ENCODE data around the gene LCLAT1.

GRCh38 chr2:30504731-30505130, 57.7 kb downstream of the LCLAT1 start:
- TF ChIP-seq CTCF (conservative IDR thresholded peaks at IDR 0.05; ENCODE audit: low read depth, low read length): no peak
- no peak for TF ChIP-seq POLR2A (IDR thresholded peaks at IDR 0.05; ENCODE audit: low read depth, low read length)
- TF ChIP-seq MAZ (IDR thresholded peaks at IDR 0.05; ENCODE audit: borderline replicate concordance, low read depth, low read length): no peak
- TF ChIP-seq CEBPB (IDR thresholded peaks at IDR 0.05; ENCODE audit: low read depth, low read length): no peak
- no peak for TF ChIP-seq ELK1 (IDR thresholded peaks at IDR 0.05; ENCODE audit: borderline replicate concordance, low read depth, low read length)
- no peak for TF ChIP-seq RAD21 (IDR thresholded peaks at IDR 0.05; ENCODE audit: low read length)
